Dermis microvascular lymphatic vessel endothelial cell (primary cell): ENCODE results near the gene UBXN10. TPM values are rescaled to one million over a fixed set of nuclear protein-coding genes. Genes with fewer than 3 reads are reported as not detected.

Source experiments
- DNase-seq, 2 donors: peaks; one replicate each; pipeline versions ENCODE4 v3.0.0 to v3.0.0-alpha.2; 2010; ENCODE audit warnings: low read depth in 2 of 2
- total RNA-seq: library from RNA; depleted of rRNA; stranded (reverse); fragments of >200 nt; gene quantifications from 2 replicates; pipeline ENCODE4 v1.2.1, GENCODE V29; 2014

The UBXN10 gene, protein sequence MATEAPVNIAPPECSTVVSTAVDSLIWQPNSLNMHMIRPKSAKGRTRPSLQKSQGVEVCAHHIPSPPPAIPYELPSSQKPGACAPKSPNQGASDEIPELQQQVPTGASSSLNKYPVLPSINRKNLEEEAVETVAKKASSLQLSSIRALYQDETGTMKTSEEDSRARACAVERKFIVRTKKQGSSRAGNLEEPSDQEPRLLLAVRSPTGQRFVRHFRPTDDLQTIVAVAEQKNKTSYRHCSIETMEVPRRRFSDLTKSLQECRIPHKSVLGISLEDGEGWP
- total RNA-seq = under 0.01 TPM in 1 of 2 replicates, not detected in the other

DNA sequence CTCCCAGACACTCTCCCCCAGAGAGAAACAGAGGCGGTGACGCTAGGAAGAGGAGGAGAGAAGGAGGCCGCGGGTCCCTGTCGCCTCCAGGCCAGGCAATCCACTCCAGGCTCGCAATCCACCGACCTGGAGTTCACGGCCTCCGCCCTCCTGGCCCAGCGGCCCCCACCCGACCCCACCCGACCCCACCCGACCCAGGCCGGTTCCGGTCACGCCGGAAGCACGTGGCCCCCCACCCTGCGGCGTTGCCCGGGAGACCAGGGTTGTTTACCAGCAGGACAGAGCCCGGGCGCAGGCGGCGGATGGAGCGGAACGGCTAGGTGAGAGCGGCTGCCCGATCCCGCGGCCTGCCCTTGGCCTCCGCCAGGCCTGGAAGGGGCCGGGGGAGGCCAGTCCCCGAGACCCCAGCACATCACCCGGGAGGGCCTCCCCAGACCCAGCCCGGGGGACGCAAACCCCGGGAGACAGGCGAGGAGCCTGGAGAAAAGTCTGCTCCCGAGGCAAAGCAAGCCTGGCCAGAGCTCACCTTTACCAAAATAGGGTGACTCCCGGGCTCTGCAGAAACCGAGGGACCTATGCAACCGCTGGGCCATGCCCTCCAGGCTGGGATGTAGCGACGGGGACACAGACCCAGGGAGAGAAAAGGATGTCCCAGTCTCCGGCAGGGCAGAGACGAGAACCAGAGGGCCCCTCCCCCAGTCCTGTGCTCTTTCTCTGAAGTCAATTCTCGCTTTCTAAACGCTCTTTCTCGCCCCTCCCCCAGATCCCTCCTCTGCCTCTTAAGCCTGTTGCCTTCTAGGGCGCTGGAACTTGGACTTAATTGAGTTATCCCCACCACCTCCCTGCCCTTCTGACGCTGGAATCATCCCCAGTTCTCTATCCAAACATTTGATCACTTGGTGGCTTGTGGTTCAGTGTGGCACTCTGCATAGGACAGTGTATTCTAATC, at the start of gene UBXN10, which contains the start of gene PLA2G2C:
TSS of gene UBXN10 (plus strand) at position 263 of the 949 bp plus-strand sequence. CDS start 4,466 bp downstream, outside the sequence.
TSS of gene PLA2G2C (minus strand) at position 685 of the 949 bp plus-strand sequence. CDS start 9,155 bp downstream, outside the sequence.
- no peak for DNase-seq

DNA sequence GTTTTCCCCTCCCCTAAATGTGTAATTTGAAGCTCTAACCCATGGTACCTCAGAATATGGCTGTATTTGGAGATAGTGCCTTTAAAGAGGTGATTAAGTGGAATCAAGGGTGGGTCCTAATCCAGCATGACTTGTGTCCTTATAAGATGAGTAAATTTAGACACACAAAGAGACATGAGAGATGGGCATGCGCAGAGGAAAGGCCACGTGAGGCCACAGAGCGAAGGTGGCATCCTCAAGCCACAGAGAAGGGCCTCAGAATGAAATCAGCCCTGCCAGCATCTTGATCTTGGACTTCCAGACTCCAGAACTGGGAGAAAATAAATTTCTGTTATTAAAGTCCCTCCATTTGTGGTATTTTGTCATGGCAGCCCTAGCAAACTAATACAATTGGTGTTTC, 49.6 kb upstream of the UBXN10 start:
- DNase-seq = no peak

DNA sequence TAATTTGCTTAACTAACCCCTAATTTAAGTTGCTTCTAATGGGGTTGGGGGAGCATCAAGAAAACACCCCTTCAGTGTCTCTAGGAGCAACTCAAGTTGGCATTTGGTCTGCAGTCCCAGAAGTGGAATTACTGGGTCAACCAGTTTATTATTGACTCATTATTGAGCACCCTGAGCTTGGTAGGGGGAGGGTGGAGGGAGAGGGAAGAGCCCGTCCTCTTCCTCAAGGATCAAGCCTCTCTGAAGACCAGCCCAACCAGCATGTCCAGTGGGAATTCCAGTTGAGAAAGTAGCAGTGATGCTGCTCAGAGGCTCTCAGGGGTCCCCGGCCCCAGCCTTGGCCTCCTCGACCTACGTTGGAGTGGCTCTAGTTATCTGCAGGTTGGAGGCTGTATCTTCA, 48.8 kb upstream of the UBXN10 start:
- DNase-seq = no peak

DNA sequence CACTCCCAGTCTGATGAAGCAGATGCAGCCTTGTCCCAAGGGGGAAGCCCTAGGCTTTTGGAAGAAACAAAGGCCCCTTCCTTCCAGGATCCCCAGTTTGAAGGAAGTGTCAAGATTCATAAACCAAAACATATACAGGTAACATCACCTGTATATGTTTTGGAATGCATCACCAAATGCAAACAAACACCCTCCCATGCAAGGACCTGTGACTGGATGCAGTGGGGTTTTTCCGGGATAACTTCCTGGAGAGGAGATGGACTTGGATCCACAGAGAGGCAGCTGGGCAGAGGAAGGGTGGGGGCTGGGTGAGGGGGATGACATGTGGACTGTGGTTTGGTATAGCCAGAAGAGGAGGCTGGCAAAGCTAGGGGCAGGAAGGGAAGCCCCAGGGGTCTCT, 48.3 kb upstream of the UBXN10 start:
- DNase-seq = no peak

DNA sequence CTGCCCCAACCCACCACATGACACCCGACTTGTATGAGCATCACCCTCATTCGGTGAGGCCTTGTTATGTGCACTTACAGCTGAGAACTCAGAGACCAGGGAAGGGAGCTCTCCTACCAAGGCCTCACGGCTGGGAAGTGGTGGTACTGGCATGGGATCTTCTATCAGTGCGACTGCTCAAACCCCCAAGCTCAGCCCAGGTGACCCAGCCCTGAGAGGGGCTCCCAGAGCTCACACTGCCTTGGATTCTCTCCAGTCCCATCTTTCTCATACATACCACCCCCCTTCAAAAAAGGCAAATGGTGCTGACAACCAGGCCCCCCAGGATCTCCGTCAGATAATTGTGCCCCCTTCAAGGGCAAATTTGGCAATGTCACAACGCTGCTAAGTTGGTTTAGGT, 47.5 kb upstream of the UBXN10 start:
- no peak for DNase-seq

DNA sequence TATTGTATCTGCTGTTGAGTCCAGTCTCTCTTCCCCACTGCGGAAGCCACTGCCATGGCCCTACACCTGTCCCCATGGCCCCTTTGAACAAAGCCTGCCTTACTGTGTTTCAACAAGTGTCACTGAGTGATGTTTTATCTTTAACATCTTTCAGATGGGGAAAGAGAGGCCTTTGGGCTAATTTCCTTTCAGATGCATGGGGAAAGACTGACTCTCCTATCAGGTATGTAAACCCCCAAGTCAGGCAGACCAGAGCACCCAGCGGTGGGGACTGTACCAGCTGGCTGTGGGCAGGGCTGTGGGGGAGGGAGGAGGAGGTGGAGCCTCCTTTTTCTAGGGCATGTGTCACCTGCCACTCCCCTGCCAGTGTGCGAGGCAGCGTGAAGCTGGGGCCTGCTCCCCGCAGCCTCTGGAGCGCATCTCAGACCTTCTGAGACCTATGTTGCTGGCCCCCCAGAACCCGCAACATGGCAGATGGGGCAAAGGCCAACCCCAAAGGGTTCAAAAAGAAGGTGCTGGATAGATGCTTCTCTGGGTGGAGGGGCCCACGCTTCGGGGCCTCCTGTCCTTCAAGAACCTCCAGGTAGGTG, 46.8 kb upstream of the UBXN10 start, which contains the start of gene PLA2G2F:
TSS of gene PLA2G2F (plus strand) at position 363 of the 590 bp plus-strand sequence. CDS start at position 468, 105 bp downstream.
- DNase-seq = no peak

DNA sequence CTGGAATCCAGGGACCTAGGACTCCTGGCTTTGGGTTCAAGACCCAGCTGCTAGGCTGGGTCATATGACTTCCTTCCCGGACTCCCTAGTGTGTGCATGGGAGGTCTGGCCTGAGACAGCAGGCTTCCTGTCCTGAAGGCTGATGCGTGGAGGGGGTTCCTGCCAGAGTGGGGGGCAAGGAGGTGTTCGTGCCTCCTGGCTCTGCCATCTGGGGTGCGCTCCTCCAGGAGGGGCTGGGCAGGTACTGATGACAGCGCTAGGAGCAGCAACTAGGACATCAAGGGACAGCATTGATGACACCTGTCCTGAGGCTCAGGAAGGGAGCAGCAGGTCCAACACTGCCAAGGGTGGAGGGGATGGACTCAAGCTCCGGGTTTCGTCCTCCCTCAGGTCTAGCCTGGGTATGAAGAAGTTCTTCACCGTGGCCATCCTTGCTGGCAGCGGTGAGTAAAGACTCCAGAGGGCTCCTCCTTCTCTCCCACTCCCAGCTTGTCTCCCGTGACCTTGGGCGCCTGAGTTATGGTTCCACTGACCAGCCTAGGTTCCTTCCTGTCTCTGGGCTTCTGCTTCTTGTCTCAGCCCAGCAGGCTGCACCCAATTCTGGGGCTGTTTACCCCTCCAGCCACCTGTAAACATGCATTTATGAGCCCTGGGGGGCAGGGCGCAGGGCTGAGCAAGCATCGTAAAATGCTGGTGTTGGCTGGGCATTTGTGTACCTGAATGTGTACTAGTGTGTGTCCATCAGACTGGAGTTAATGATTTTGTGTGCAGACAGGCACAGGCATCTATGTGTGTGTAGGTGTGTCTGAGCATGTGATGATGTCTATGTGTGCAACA, 45.9 kb upstream of the UBXN10 start:
- DNase-seq = no peak

DNA sequence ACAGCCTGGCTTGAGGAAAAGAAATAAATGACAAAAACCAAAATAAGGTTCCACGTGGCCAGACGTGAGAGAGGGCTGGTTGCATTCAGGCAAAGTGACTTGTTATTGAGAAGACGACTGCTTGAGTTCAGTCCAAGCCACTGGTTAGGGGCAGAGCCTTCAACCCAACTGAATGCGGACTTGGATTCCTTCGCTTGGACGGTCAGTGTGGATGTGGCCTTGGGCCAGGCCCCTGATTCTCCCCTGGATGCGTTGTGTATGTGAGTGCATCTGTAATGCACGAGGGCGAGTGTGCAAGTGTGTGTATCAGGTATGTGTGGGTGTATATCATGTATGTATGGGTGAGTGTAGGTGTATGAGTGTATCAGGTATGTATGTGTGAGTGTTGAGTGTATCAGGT, 44.9 kb upstream of the UBXN10 start:
- no peak for DNase-seq

DNA sequence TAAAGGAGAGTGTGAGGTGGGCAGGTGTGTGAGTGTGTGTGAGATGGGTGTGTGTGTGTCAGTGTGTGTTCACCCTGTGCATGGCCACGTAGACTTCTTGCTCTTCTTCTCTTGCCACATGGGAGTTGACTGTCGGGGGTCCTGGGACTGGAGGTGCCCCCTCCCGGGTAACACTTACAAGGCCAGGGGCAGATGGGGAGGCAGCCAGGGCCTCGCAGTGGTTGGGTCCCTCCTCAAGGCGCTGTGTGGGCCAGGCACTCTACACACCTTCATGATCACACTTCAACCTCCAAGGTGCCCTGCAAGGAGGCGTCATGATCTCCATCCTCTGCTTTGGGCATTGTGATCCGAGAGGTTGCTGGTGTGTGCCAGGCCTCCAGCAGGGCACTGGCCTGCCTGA, 44.4 kb upstream of the UBXN10 start:
- no peak for DNase-seq

DNA sequence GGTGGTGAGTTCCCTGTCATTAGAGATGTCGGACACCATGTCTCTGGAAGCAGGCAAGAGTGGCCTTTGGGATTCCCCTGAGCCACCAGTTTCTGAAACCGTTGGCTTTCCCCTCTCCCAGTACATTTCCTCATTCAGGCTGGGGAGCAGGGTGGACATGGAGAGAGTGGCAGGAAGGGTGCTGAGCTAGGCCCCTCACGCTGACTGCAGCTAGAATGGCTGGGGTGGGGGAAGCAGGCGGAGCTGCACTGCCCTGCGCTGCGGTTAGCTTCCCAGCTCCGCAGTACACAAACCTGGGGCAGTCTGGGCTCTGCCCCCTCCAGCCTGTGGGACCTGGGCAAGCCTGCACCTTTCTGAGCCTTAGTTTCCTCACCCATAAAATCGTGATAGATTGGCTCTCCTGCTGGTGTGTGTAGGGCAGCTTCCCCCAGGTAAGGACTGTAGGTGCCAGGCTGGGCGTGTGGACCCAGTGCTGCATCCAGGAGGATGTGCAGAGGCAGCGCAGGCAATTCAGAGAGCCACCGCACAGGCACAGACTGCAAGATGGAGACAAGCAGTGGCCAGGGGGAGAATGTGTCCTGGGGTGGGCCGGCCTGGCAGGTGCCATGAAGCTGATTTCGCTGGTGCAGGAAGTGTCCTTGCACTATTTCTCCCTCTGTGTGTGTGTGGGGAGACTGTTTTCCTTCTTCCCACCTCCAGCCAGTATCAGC, 43.7 kb upstream of the UBXN10 start:
- no peak for DNase-seq

DNA sequence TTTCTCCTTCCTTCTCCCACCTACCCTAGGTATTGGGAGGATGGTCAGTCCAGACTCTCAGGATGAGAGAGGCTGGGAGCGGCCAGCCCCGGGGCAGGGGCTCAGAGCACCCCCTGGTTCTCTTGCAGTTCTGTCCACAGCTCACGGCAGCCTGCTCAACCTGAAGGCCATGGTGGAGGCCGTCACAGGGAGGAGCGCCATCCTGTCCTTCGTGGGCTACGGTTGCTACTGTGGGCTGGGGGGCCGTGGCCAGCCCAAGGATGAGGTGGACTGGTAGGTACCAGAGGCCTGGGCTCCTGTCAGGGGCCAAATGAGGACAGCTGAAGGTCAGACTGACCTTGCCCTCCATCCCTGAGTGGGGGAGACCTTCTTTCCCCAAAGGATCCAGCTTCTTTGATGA, 42.6 kb upstream of the UBXN10 start:
- no peak for DNase-seq

DNA sequence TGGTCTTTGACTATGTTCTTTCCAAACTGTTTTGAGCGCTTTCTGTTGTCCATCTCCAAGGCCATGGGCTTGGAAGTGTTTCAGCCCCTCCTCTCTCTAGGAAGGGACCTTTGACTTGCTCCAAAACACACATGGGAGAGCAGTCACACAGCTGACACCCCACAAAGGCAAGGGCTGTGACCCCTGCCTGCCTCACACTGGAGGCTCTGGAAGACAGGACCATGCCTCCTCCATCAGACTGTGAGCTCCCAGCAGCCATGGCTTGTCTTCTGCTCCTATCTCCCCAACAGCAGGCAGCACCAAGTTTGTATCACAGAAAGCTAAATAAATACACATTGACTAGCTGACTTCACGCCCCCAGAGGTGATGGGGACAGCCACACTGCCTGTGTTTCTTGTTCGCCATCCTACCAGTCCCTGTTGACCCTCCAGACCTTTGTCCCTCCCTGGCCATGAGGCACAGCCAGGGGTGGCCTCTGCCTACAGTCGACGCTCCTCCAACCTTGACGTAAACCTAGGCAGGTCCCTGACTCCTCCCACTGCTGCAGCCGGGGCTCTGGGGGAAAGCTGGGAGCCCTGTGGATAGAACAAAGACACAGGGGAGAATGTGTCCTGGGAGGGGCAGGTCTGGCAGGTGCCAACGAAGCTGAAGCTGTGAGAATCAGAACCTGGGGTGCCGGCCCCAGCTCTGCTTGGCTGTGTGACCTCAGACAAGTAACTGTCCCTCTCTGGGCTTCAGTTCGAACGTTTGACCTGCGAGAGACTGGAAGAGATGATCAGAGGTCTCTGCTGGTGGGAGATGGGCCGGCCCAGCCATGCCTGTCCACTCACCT, 41.9 kb upstream of the UBXN10 start:
- no peak for DNase-seq

DNA sequence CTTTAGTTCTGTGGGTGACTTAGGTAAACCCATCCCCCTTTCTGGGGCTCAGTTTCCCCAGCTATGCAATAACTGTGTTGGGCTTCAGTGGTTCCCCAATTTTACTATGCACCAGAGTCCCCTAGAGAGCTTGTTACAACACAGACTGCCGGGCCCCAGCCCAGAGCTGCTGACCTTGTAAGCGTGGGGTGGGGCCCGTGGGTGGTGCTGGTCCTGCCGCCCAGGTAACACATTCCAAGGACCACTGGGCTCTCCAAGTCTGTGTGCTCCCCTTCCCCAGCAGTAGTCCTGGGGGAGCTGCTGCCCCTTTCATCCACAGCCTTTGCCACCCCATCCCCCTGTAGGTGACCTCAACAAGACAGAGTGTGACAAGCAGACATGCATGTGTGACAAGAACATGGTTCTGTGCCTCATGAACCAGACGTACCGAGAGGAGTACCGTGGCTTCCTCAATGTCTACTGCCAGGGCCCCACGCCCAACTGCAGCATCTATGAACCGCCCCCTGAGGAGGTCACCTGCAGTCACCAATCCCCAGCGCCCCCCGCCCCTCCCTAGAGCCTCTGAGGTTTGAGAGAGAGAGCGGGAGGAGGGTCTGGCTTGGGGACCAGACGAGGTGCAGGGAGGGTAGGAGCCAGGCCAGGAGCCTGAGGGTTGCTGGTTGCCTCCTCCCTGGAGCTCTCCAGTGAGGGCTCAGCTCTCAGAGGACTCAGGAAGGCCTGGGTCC, 37.9 kb upstream of the UBXN10 start:
- no peak for DNase-seq

DNA sequence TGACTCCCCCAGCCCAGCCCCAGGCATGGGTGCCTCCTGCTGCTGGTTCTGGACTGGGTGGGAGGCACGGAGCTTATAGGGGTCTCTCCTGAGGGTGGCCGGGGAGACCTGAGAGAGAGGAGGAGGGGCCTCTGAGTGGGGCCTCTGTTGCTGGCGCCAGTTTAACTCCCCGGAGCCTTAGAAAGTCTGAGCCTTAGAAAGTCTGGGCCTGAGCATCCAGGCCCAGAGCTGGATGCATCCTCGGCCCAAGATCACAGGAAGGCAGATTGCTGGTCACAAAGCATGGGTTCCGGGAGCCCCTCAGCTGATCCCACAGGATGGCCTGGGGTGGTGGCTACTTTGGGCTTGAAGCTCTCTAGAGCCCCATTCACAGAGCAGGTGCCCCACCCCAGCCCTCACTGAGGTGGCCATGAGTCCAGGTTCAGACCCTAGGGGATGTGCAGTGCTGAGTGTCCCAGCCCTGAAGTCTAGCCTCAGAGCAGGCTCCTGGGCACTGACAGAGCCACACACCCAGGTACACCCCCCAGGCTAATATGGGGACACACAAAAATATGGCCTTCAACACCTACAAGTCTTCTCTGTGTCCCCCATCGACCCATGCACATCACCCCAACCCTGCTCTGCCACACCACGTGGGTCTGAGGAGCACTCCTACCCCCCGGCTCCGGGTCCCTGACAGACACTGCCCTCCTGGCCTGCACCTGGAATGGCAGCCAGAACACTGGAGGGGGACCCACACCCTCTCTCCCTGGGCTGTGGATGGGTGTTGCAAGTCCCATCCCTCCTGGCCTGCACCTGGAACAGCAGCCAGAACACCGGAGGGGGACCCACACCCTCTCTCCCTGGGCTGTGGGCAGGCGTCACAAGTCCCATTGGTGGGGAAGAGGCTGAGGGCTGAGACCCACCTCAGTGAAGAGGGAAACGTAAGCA, 37.1 kb upstream of the UBXN10 start:
- DNase-seq = no peak

DNA sequence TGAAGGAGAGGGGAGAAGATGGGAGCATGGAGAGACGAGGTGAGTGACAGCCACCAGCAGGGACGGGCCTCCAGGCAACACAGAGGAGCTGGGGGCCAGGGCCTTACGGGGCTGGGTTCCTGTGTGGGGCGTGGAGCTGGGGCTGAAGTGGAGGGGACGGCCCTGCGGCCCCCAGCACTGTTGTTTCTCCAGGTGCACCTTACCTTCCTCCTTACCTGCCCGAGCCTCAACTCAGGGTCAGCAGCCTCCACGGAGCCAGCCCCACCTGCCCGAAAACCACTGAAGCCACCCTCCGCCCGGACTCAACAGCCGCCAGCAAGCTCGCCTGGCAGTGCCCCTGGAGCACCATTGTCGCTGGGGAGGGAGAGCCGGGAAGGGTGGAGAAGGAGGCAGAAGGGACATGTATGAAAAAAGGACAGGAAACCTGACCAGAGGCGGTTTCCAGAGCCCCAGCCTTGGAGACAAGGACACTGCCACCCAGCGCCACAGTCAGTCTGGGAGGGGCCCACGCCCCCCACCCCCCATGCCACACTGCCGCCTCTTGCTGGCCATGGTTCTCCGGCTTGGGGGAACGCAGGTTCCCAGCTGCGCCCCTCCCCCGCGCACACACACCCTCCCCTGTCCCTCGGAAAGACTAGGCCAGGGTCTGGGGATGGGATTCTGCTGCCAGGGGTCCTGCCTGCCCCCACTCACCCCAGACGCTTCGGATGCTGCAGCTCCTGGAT, 36.1 kb upstream of the UBXN10 start:
- DNase-seq = no peak

DNA sequence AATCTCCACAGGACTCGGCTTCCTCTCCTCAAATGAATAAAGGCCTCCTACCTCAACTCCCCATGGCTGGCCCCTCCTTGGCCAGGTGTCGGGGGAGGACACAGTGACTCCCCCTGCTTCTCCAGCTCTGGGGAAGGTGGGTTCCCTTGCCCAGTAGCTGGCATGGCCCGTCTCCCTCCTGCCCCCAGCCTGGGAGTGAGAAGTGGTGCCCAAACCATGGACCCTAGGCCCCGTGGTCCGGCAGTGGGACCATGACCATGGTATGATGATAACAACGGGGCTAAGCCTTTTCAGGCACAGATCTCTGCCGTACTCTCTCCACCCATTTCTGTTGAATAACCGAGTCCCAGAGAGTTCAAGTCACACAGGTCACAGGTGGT, 35.6 kb upstream of the UBXN10 start:
- DNase-seq = no peak

DNA sequence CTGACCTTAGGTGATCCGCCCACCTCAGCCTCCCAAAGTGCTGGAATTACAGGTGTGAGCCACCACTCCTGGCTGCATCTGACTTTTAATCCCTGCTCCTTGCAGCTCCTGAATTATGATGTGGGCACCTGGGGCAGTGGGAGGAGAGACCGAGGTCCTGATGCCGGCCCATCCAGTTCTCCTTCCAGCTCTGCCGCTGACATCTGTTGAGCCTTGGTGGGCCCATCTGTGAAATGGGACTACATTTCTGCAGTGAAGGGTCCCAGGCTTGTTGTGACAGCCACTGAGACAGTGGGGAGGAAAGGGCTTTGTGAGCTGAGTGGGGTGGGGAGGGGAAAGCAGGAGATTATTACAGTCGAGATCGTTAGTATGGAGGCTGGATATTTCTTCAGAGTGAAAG, 34.9 kb upstream of the UBXN10 start:
- DNase-seq = no peak
